Natural killer cell (primary cell): ENCODE results near the gene ATP23. TPM values are rescaled to one million over a fixed set of nuclear protein-coding genes. Genes with fewer than 3 reads are reported as not detected.

Experiments
- ATAC-seq, 3 donors: fragments of 150-1000 bp in 2 of 3; fragments of 200-7000 bp in 1 of 3; cut with Tn5 transposase; 1 replicate in 1 of 3; 2 replicates in 2 of 3; pipeline ENCODE4 v1.10.0; 2021; ENCODE audit warnings: mild to moderate bottlenecking in 2 of 3, moderate library complexity in 2 of 3
- DNase-seq, 2 donors: peaks; one replicate each; pipeline versions ENCODE4 v3.0.0 to v3.0.0-alpha.2; 2013 to 2021; ENCODE audit warnings: mixed read lengths in 1 of 2
- H3K27ac ChIP-seq: one replicate; pipeline ENCODE4 v1.5.1; 2013; ENCODE audit warnings: mild to moderate bottlenecking, low read length
- H3K27me3 ChIP-seq: one replicate; pipeline ENCODE4 v1.6.1; 2013; ENCODE audit warnings: low read length; ENCODE audit not compliant: control insufficient read depth, insufficient read depth
- H3K36me3 ChIP-seq: one replicate; pipeline ENCODE4 v1.6.1; 2013; ENCODE audit warnings: low read length; ENCODE audit not compliant: control insufficient read depth, insufficient read depth
- H3K4me1 ChIP-seq: one replicate; pipeline ENCODE4 v1.6.1; 2013; ENCODE audit warnings: low read length; ENCODE audit not compliant: control insufficient read depth, insufficient read depth
- H3K4me3 ChIP-seq: one replicate; pipeline ENCODE4 v1.5.1; 2013; ENCODE audit warnings: low read length
- H3K9me3 ChIP-seq: one replicate; pipeline ENCODE4 v1.6.1; 2013; ENCODE audit warnings: low read length; ENCODE audit not compliant: control insufficient read depth, insufficient read depth
- H3K27ac Mint-ChIP-seq, 2 donors: one replicate each; pipeline ENCODE4 v1.8.0; 2022; ENCODE audit warnings: mild to moderate bottlenecking in 2 of 2, mixed read lengths in 2 of 2, moderate library complexity in 1 of 2
- H3K27me3 Mint-ChIP-seq, 2 donors: one replicate each; pipeline ENCODE4 v1.8.0; 2022; ENCODE audit warnings: low read depth in 2 of 2, mixed read lengths in 2 of 2
- H3K36me3 Mint-ChIP-seq: one replicate; pipeline ENCODE4 v1.8.0; 2022; ENCODE audit warnings: mixed read lengths
- H3K4me1 Mint-ChIP-seq, 2 donors: one replicate each; pipeline ENCODE4 v1.8.0; 2022; ENCODE audit warnings: mixed read lengths in 2 of 2
- H3K4me3 Mint-ChIP-seq: one replicate; pipeline ENCODE4 v1.8.0; 2022; ENCODE audit warnings: mild to moderate bottlenecking, moderate library complexity, mixed read lengths
- H3K9me3 Mint-ChIP-seq, 2 donors: one replicate each; pipeline ENCODE4 v1.8.0; 2022; ENCODE audit warnings: mixed read lengths in 2 of 2
- WGBS: methylation state at CpG from one replicate; pipeline ENCODE4 v1.1.7; 2013; ENCODE audit warnings: missing lambda C conversion rate; ENCODE audit not compliant: insufficient coverage; 5-methylcytosine and 5-hydroxymethylcytosine counted together
- intact Hi-C: fragments of 100-400 bp; cut with micrococcal nuclease; formaldehyde crosslinking; loops from one replicate; pipeline ENCODE4 v1.14.2; 2022
- total RNA-seq, 4 donors: library from RNA; stranded (reverse); fragments of 120-200 nt in 1 of 4; gene quantifications; one replicate each; pipeline versions ENCODE4 v1.2.3 to v1.2.4, GENCODE V29; 2013 to 2022
- TF ChIP-seq, protein P1 (sequence below): fragments of 200-600 bp; IDR thresholded peaks from one replicate; pipeline ENCODE4 v1.8.0; 2022; ENCODE audit warnings: antibody characterized with exemption

Gene ATP23
- total RNA-seq, 3 donors from 2014 or later (not counting 1 experiment from before 2014, with no cell fraction given), result 4.9 to 8.8 (median 6.3) TPM

DNA sequence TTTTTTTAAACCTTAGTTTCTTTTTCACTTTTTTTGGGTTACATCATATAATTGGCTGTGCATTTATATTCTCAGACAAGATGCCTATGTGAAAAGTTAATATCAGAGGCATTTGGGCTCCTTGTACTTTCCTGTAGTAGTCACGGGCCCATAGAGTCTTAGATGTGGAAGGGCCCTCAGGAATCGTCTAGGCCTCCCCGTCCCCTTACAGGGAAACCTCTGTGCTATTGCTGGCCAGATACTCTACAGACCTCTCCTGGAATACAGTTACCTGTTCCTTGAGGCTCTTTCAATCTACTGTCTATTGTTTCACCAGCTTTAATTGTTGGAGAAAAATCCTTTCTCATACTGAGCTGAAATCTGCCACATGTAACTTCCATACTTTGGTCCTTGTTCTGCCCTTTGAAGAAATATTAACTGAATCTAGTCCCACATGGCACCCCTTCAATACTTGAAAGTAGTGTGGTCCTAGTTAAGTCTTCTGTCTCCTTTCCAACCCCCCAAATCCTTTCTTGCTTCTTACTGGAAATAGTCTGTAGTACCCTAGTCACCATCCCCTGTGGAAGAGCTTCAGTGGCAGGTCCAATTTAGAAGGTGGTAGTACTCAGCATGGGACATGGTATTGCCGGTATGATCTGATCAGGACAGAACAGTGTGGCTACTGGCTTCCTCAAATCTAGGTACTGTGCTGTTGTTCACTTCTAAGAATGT, 3.1 kb downstream of the ATP23 start:
- Histone ChIP-seq H3K4me3 (no peak overlapping the region), H3K9me3 (no peaks in the 10 kb centered on the region), H3K36me3 (peaks cover 6% of the 10 kb centered on the region), H3K27me3 (no peaks in the 10 kb centered on the region), H3K4me1 (peaks cover 16% of the 10 kb centered on the region), H3K27ac (no peak overlapping the region)
- Mint-ChIP-seq H3K27ac (peak overlapping the region in 1 of 2 donors; percentile 17), H3K36me3 (no peaks in the 10 kb centered on the region), H3K9me3 (no peaks in the 10 kb centered on the region), H3K4me3 (no peak overlapping the region), H3K27me3 (no peaks in the 10 kb centered on the region), H3K4me1 (peaks cover 29 to 35% of the 10 kb centered on the region in 2 donors)
- 95% methylated on average over 4 of the region's 4 CpGs for WGBS
- no peak for DNase-seq
- ATAC-seq, result no peak
- intact Hi-C loops, result no loop called here
- TF ChIP-seq, protein P1, sequence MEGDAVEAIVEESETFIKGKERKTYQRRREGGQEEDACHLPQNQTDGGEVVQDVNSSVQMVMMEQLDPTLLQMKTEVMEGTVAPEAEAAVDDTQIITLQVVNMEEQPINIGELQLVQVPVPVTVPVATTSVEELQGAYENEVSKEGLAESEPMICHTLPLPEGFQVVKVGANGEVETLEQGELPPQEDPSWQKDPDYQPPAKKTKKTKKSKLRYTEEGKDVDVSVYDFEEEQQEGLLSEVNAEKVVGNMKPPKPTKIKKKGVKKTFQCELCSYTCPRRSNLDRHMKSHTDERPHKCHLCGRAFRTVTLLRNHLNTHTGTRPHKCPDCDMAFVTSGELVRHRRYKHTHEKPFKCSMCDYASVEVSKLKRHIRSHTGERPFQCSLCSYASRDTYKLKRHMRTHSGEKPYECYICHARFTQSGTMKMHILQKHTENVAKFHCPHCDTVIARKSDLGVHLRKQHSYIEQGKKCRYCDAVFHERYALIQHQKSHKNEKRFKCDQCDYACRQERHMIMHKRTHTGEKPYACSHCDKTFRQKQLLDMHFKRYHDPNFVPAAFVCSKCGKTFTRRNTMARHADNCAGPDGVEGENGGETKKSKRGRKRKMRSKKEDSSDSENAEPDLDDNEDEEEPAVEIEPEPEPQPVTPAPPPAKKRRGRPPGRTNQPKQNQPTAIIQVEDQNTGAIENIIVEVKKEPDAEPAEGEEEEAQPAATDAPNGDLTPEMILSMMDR, result no peak

DNA sequence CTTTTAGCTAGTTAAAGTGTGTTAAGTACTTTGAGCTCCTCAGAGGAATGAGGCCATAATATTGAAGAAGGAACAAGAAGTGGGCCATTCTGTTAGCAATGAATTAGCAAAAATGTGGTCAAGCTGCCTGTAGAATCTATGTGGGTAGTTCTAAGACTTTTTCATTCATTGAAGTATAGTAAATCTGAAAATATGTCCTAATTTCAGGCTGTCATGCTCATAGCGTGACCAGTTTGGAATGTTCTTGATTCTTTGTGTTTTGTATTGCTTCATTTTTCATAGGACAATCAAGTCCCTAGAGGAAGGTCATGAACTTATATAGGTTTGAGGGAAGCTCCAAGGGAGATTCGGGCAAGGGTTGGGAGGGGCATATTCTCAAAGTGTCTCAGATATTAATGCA, 11.4 kb downstream of the ATP23 start:
- Histone ChIP-seq H3K27ac (no peak overlapping the region), H3K4me1 (no peaks in the 10 kb centered on the region), H3K9me3 (no peaks in the 10 kb centered on the region), H3K36me3 (peaks cover 31% of the 10 kb centered on the region), H3K4me3 (no peak overlapping the region), H3K27me3 (no peaks in the 10 kb centered on the region)
- intact Hi-C loops, result no loop called here
- WGBS, result 95% methylated on average over 2 of the region's 2 CpGs
- Mint-ChIP-seq H3K27ac (no peak overlapping the region), H3K27me3 (no peaks in the 10 kb centered on the region), H3K4me3 (no peak overlapping the region), H3K9me3 (no peaks in the 10 kb centered on the region), H3K36me3 (peaks cover 12% of the 10 kb centered on the region), H3K4me1 (no peaks in the 10 kb centered on the region)
- no peak for ATAC-seq
- no peak for DNase-seq
- TF ChIP-seq, protein P1, result no peak

DNA sequence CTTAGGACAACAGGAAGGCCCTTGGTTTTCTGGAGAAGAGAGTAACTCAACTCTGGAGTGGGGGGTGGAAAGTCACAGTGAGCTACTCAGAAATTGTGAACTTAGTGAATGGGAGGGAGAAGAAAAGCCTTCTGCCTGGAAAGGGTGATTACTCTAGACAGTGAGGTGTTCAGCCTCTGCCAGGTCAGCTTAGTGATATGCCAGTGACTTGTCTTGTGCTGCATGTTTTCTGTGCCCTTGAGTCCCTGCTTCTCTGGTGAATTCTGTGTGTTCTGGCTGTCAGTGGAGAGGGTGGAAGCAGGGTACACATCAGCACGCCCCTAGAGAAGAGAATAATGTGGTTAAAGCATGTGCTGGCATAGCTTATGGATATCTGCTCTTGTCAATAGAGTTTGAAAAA, 13.4 kb downstream of the ATP23 start:
- H3K27me3 ChIP-seq, result no peaks in the 10 kb centered on the region
- Mint-ChIP-seq H3K4me3 (no peak overlapping the region), H3K27me3 (no peaks in the 10 kb centered on the region), H3K27ac (no peak overlapping the region), H3K4me1 (no peaks in the 10 kb centered on the region), H3K9me3 (peaks cover 0 to 6% of the 10 kb centered on the region in 2 donors), H3K36me3 (peaks cover 29% of the 10 kb centered on the region)
- no peaks in the 10 kb centered on the region for H3K9me3 ChIP-seq
- H3K4me3 ChIP-seq, result no peak overlapping the region
- no peak overlapping the region for H3K27ac ChIP-seq
- 100% methylated on average over 1 of the region's 1 CpG for WGBS
- TF ChIP-seq, protein P1, result no peak
- no peak for ATAC-seq
- intact Hi-C loops, result no loop called here
- DNase-seq, result no peak
- H3K36me3 ChIP-seq, result peaks cover 30% of the 10 kb centered on the region
- H3K4me1 ChIP-seq, result no peaks in the 10 kb centered on the region
